ENCODE results near the gene ALDH1A1. TPM values are rescaled to one million over a fixed set of nuclear protein-coding genes. Genes with fewer than 3 reads are reported as not detected.
A peak's percentile ranks its signal among the peaks of the same experiment; 100 is the strongest.

The ALDH1A1 gene
- total and polyA plus RNA-seq, 2 of the 8 experiments (the other 6 are each of a cell fraction or from before 2014, with no cell fraction given) = 0.50 to 0.82 TPM

DNA sequence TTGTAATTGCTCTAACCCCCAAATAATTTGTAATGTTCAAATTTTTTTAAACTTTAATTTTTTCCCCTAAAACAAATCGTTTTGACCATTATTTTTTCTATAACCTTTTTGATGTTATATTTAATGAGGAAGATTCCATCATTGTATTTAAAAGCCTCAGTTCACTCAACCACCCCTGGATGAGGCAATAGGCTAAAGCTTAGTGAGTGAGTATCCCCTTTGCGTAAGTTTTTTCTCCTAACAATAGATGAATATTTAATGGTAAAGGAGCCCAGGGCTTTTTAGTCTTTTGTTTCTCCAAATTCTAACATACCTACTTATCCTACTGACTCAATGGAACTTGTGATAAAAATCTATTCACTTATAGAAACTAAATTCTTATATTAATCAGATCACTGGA lies 38.1 kb downstream of the ALDH1A1 start:
- POLR2A ChIA-PET (ENCODE audit: partially characterized antibody) = no interaction called here
- H3K23me2 ChIP-seq (ENCODE audit: low read depth, low read length) = no peaks in the 10 kb centered on the region
- no peak overlapping the region for H3K18ac ChIP-seq (ENCODE audit: extremely low read depth, low read length)
- no peak overlapping the region for H3K14ac ChIP-seq (ENCODE audit: insufficient read length)
- H3K9me3 ChIP-seq (ENCODE audit: insufficient read depth in 2 of 2, low read depth in 1 of 2, low read length in 1 of 2) = no peaks in the 10 kb centered on the region
- no peak overlapping the region for H3K4ac ChIP-seq (replicated peaks; ENCODE audit: insufficient read length, low read depth, low read length)
- H3K4me1 ChIP-seq (replicated peaks in 1 of 4; ENCODE audit: control insufficient read depth in 3 of 4, insufficient read depth in 4 of 4, low read length in 3 of 4) = no peaks in the 10 kb centered on the region; a peak in 1 of 7 replicates
- H3K79me2 ChIP-seq (ENCODE audit: control insufficient read depth in 1 of 2, insufficient read depth in 2 of 2, low read length in 2 of 2) = no peaks in the 10 kb centered on the region
- H4K8ac ChIP-seq (ENCODE audit: extremely low read depth, insufficient read depth, low read length) = no peak overlapping the region
- H3K27me3 ChIP-seq (replicated peaks in 1 of 4; ENCODE audit: control insufficient read depth in 3 of 4, extremely low read depth in 1 of 4, insufficient read depth in 3 of 4, low read length in 3 of 4) = no peaks in the 10 kb centered on the region
- no peak for FAIRE-seq
- no peak overlapping the region for H2BK5ac ChIP-seq (ENCODE audit: low read depth, low read length)
- no peak overlapping the region for H3K27ac ChIP-seq (ENCODE audit: low read depth, low read length)
- H3K36me3 ChIP-seq (ENCODE audit: control insufficient read depth in 2 of 4, insufficient read depth in 4 of 4, low read length in 3 of 4) = no peaks in the 10 kb centered on the region
- no peak overlapping the region for H2BK15ac ChIP-seq (ENCODE audit: low read length)
- H2BK12ac ChIP-seq (ENCODE audit: low read depth, low read length) = no peak overlapping the region
- no peak for DNase-seq (ENCODE audit: low read depth in 1 of 2, low spot score in 2 of 2)
- H4K5ac ChIP-seq (ENCODE audit: insufficient read length, low read depth, low read length) = no peak overlapping the region
- H2BK20ac ChIP-seq (ENCODE audit: low read length) = no peak overlapping the region
- H3K9ac ChIP-seq (replicated peaks in 1 of 4; ENCODE audit: extremely low read depth in 1 of 4, low read depth in 3 of 4, low read length in 3 of 4) = no peak overlapping the region
- H3K4me3 ChIP-seq (ENCODE audit: extremely low read depth in 1 of 4, insufficient read depth in 2 of 4, low read depth in 3 of 4, low read length in 4 of 4) = no peak overlapping the region
- H4K91ac ChIP-seq (replicated peaks; ENCODE audit: insufficient read length, low read length) = no peak overlapping the region
- no peak overlapping the region for H2AK5ac ChIP-seq (ENCODE audit: low read depth, low read length)
- H2BK120ac ChIP-seq (replicated peaks; ENCODE audit: low read depth, low read length) = no peak overlapping the region
- 91% methylated on average over 2 of the region's 2 CpGs; no CpG with 5 or more reads in 1 of the 2 experiments for WGBS, 2 experiments (ENCODE audit: extremely low coverage in 1 of 2, insufficient coverage in 1 of 2, insufficient read length in 1 of 2, insufficient replicate concordance in 2 of 2, low coverage in 1 of 2, low lambda C conversion rate in 2 of 2, missing lambda C conversion rate in 1 of 2)
- peak; percentile 15; the same call in 1 of the 2 replicates for TF ChIP-seq CEBPB (IDR thresholded peaks at IDR 0.05; ENCODE audit: low read depth, low read length)
- TF ChIP-seq BCL11A (IDR thresholded peaks at IDR 0.05; ENCODE audit: low read depth in 2 of 2, low read length in 2 of 2) = no peak
- CTCF ChIA-PET (ENCODE audit: partially characterized antibody) = interaction anchor here (2.3 kb wide), 1 partner anchor 16 kb away, joined by 9 read pairs; no protein-coding TSS in a partner anchor
- no peak overlapping the region for H3K23ac ChIP-seq (ENCODE audit: insufficient read length)
- no peak overlapping the region for H3K4me2 ChIP-seq (ENCODE audit: insufficient read depth in 1 of 2, low read depth in 2 of 2, low read length in 2 of 2)
- no peaks in the 10 kb centered on the region for H3K79me1 ChIP-seq (ENCODE audit: low read depth, low read length)
- H2AFZ ChIP-seq (ENCODE audit: low read length) = no peak overlapping the region
- no peaks in the 10 kb centered on the region for H4K20me1 ChIP-seq (replicated peaks in 1 of 2; ENCODE audit: control insufficient read depth in 1 of 2, insufficient read depth in 2 of 2, low read length in 2 of 2)
- H3K56ac ChIP-seq (replicated peaks; ENCODE audit: insufficient read length, low read depth, low read length) = no peak overlapping the region

All from H1 (cell line).